Activated CD4-positive, alpha-beta T cell treated with anti-CD3 and anti-CD28 coated beads, Interleukin-2, Interleukin-6, amounts not matched to agents 100 ng/mL and 50 ng/mL, durations not matched to agents 16 hours and 8 hours (primary cell): ENCODE results near the gene VDR.
"Not testable (repeated sequence)": the region's sequence is repeated elsewhere in the genome, so short reads cannot be mapped to it uniquely, and the experiment has no call there.

ENCODE experiments used
- DNase-seq: peaks from one replicate; pipeline ENCODE4 v3.0.0-alpha.2; 2020

The VDR gene

DNA sequence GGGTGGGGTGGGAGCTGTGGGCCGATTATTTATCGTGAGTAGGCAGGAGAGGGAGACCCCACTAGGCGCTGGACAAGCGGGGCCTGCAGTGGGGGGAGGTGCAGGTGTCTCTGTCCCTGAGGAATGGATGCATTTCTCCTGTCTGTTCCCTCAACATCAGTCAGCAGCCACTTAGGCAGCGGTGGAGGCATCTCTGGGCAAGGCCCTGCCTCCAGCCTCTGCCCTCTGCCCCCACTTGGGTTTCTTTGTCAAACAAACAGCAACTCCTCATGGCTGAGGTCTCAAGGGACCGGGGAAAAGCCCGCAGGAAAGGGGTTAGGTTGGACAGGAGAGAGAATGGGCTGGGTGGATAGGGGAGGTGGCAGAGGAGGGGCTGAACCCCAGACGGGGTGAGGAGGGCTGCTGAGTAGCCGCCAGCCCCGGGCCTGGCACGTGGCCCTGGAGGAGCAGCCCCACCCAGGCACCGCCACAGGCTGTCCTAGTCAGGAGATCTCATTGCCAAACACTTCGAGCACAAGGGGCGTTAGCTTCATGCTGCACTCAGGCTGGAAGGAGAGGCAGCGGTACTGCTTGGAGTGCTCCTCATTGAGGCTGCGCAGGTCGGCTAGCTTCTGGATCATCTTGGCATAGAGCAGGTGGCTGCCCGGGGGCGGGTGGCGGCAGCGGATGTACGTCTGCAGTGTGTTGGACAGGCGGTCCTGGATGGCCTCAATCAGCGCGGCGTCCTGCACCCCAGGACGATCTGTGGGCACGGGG, 60.4 kb downstream of the VDR start:
- no peak for DNase-seq

DNA sequence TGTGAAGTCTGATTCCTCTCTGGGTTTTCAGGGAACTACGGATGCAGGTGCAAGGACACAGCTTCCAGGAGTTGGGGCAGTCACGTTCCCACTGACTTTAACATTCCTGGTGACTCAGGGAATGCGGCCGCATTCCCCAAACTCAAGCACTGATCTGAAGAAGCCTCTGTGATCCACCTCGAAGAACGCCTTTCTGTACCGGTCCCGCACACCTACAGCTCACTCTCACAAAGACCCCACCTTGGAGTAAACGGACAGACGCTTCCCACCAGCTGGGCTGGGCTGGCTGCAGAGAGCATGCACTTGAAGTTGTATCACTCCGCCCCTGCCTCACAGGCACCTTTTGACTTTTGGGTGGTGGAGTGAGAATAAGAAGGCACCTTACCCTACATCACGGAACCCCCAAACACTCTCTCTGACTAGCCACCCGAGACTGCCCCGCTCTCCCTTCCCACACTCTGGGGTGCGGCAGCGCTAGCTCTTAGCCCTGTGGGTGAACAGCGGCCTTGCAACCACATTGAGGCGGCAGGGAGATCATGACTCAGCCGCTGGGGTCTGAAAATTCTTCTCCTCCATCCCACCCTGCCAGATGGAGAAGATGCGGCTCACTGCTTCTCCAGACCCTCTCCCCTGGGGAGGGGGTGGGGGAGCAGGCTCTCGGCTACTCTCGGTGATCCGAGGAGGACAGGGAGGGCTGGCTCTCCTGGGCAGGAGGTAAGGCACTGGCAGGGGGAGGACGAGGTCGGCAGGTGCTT, 61.4 kb downstream of the VDR start:
- DNase-seq: no peak

DNA sequence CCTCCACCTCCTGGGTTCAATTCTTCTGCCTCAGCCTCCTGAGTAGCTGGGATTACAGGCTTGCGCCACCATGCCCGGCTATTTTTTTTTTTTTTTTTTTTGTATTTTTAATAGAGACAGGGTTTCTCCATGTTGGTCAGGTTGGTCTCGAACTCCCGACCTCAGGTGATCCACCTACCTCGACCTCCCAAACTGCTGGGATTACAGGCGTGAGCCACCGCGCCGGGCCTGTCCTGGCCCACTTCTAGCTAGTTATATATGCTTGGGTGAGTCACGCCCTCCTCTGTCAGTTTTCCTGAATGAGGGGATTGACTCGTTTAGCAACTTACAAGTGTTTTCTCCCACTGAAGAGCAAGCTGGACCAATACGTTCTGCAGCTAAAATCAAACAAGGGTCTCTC, 62.3 kb downstream of the VDR start:
- DNase-seq: not testable (repeated sequence)

DNA sequence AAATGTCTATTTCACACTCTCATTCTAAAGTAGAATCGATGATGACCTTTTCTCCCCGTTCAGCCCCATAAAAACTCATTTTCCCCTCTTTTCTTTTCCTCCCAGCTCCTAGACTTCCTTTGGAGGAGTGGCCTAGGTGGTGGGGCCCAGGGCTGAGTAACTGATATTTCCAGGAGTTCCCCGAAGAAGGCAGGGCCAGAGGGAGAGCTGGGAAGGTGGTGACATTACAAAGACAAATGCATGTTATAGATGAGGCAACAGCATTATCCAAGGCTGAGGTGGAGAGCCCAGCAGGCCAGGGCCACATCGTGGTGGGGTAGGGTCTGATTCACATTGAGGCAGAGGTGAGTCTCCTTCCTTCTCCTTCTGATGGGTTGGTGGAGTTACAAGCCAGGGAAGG, 62.9 kb downstream of the VDR start:
- DNase-seq: no peak

DNA sequence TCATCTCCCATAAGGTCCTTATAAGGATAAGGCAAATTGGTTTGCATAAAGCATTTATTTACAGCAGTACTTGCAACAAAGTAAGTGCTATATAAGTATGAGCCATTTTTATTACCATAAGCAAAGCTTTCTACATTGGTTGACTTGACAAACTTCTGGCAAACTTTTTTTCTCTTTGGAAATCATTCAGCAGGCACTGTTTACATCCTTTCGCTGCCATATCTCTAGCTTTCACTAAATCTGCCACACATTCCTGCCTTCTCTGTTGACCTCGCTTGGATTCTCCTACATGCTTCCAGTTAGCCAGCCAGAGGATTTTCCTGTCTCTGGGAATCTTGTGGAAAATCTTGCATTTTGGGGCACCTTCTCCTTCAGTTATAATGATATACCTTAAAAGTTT, 63.3 kb downstream of the VDR start:
- DNase-seq: no peak

DNA sequence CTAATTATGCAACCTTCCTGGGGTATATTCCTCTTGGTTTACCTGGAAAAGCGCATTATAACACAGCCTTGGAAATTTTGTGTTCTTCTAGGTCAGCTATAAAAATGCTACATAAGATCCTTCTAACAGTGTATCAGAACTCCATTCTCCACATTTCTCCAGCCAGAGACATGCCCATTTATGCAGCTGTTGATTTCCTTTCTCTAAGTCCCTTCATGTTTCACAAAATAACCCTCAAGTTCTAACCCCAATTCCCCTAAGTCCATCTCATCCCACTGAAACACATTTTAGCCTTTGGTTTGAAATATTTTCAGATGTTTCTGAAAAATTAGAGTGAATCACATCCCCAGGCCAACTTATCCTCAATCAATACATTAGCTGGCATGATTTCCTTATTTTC, 64.2 kb downstream of the VDR start:
- DNase-seq: no peak

DNA sequence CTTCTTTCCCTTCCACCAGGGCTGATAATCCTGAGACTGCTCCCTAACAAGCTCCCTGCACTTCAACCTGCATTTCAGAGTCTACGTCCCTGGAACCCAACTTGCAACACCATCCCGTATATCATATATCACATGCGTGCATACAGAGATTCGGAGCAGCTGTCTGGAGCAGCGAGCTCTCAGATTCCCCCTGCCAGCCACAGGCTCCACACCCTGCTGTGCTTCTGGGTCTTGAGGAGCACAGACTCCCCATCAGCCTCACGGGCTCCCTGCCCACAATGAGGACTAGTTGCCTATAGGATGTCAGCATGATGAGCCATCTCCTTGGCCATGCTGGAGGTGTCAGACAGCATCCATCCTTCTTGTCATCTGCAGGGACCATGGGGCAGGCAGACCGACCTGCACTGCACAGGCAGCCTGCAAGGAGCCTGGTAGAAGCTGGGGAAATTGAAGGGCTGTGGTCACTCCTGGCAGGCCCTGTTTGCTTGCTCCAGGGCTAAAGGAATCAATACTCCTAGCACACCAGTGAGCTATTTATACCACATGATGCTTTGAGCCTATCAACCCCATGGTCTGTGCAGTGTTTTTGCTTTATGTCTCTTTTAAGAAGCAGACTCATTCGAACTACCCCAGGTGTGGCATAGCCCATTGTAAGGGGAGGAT, 65.4 kb downstream of the VDR start:
- DNase-seq: no peak

DNA sequence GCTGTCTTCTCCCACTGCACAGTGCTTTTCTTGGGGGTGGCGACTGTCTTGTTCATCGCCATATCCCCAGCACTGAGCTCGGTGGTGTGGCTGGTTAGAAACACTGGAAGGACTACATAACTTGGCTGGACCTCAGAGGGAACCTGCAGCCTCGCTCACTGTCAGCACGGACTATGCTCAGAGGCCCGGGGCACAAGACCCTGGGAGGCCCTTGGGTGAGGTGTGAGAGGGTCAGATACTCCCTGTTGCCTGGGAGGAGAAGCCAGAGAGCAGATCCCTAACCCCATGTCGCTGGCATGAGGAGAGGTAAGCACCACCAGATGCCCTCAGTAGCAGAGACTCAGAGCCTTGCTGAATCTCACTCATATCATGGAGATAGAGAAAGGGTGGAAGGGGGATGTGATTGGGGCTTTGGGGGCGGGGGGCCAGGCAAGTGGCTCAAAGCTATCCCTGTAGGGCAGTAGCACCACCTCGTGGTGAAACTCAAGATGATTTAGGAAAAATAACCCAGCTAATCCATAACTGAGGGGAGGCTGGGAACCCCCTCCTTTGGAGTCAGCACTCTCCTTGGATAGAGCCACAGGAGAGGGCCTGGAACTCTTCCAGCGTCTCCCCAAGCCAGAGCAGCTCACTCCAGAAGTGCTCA, 66.4 kb downstream of the VDR start:
- peak; percentile 54 for DNase-seq

DNA sequence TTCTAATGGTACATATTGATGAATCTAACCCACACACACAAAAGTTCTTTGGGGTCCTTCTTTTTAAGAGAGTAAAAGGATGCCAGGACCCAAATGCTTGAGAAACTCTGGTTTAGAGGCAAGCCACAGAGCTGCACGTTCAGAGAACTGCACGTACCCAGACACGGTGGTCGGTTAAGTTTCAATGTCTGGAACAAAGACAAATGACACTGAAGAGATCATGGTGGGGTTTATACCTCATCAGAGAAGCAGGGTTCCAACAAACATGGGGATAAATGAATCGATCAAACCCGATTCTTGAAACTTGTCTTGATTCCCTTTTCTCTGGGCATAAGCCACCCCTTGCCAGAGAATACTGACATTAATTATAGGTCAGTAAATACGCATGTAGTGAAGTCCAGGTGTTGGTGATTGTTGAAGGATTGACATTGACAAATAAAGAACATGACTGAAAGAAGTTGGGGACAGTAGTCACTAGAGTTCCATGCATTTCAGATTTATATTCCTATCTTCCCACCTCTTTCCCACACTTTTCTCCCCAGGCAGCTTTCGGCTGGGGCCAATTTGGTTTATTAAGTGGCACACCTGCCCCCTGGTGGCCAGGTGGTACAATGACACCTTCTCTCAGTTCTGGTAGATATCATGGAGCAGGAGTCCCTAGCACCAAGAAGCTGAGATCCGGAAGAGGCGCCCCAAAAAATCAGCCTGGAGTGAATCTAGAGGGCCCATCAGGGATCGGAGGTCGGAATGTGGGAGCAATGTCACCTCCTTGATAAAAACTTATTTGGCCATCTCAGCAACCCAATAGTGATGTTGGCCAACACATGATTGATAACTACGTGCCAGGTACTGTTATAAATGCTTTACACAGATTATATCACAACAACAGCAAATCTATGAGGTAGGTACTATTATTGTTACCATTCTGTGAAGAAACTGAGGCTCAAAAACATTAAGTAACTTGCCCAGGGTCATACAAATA, 67.3 kb downstream of the VDR start:
- DNase-seq: peak; percentile 75

DNA sequence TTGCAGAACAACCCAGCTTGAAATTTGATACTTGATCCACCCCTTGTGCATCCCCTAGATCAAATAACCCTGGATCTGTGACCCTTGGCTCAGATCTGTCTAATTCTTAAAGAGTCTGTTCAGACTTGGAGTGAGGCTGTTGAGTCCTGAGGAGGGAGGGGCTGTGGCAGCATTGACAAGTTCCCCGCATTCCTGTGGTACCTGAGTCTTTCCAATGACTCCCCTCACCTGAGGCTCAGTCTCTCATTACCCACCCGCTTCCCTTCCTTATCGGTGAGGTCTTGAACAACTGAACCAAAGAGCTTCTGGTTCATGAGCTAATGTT, 69.0 kb downstream of the VDR start:
- DNase-seq: no peak

DNA sequence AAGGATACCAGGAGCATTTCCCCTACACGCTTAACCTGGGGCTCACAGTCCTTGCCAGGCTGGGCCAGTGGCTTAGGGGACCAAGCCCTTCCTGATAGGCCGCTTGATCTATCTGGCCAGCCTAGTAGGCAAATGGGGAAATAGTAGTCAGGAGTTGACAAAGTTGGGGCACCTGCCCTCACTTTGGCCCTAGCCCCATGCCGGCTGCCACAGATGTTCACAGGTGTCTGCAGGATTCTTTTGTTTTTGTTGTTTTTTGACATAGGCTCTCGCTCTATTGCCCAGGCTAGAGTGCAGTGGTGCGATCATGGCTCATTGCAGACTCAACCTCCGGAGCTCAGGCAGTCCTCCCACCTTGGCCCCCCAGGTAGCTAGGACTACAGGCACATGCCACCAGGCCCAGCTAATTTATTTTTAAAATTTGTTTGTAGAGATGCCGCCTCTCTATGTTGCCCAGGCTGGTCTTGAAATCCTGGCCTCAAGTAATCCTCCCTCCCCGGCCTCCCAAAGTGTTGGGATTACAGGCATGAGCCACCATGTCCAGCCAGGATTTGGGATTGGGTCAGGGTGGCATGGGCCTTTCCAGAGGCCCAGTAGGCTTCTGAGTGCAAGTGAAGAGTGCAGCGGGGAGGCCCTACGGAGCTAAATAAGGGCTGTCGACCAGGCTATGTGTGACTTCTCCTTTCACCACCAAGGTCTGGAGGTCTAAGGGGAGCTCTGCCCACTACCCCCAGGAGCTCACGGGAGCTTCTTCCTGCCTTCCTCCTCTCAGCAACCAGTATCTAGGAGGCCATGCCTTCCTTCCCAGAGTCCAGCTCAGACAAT, 69.6 kb downstream of the VDR start:
- no peak for DNase-seq

DNA sequence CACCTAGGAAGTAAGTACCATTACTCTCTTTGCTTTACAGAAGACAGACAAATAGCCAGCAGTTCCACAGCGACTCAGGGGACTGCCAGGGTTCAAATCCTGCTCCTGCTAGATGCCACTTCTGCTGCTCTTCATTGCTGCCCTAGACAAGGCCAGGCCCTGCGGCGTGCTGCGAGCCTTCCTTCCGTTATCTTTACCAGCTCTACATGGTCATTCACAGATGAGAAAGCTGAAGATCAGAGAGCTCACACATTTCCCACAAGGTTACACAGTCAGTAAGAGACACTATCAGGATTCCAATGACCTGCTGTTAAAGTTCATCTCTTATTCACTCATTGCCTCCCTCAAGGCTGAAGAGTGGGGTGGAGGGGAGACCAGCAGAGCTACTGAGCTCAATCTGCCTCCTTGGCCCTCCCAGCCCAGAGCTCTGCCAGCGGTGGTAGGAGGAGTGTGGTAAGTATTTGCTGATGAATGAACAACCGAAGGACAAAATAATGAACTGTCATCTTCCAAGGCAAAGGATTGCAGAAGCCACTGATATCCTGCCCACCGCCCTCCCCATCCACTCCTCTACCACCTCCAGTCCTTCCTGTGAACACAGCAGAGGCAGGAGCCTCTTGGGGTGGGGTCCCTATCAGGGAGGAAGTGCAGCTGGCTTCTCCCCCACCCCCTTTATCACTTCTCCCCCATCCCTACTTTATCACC, 70.4 kb downstream of the VDR start:
- no peak for DNase-seq

DNA sequence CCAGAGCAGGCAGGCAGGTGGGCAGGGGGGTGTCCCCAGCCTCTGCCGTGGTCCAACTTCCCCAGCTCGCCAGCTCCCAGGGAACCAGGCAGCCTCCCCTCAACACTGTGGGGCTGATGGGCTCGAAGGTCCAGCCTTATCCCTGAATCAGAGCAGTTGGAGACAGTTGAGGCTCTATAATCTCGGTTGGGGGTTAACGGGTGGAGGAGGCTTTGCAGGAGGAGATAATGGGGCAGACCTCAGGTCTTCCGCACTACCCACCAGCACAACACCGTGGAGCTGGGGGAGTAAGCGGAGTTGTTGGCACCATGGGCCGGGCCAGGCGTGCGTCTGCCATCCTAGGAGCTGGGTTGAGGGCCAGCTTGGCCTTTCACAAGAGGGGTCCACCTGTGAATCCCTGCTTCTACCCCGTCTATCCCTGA, 71.2 kb downstream of the VDR start:
- DNase-seq: no peak

DNA sequence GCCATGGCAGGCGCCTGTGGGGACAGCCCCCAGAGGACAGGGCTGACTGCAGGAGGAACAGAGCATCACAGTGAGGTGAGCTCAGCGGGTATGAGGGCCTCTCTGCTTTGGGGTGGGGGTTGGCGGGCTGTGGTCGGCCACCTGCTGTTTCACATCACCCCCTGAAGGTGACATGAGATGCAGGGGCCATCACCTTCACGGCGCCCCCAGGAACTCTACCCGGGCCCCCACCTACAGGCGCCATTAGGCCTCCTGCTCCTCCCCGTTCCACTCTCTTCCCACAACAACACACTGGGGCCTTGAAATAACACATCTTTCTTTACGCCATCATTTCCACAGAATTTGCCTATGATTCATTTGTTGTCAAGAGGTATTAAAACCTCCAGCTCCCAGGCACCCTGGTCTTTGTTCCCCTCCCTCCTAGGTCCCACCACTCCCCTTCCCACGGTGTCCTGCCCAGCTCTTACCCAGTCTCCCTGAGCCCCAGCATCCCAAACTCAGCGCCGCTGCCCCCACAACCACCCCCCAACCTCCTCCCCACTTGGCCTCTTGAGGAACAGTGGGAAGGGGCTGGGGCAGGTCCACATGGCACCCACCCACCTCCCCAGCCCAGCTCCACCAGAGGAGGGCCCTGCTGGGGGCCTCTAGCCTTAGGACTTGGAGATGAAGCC, 72.4 kb downstream of the VDR start:
- peak; percentile 52 for DNase-seq

DNA sequence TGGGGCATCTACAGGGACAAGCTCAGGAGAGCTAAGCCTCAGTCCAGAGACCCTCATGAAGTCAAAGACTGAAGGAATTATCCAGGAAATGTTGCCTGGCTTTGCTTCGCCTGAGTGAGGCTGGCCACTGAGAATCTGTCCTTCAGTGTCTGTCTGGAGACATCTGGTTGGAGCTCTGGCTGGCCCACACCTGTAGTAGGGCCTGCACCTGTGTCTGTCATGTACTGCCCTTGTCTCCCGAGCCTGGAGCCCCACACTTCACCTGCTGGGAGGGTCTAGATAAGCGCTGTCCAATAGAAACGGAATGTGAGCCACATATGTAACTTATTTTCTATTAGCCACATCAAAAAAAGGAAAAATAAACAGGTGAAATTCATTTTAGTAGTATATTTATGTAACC, 75.2 kb downstream of the VDR start:
- DNase-seq: no peak

DNA sequence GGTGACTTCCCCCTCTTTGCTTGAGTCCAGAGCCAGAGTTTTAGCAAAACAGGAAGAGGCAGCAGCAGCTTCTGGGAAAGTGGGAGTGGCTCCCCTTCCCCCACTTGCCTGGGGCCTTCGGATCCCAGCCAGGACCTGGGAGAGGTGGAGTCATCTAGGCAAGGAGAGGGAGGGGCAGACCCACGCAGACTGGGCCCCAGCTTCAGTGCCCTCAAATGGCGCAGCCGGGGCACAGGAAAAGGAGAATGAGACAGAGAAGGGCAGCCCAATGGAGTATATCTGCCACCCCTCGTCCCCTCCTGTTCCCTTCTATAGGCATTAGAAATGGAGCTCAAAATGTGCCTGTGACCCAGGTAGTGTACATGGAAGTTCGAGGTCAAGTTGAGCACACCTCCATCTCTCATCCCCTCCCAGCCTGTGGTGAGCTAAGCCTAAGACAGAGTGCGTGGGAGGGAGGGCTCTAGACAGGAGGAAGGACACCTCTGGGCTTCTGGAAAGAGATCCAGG, 75.8 kb downstream of the VDR start:
- DNase-seq: no peak

DNA sequence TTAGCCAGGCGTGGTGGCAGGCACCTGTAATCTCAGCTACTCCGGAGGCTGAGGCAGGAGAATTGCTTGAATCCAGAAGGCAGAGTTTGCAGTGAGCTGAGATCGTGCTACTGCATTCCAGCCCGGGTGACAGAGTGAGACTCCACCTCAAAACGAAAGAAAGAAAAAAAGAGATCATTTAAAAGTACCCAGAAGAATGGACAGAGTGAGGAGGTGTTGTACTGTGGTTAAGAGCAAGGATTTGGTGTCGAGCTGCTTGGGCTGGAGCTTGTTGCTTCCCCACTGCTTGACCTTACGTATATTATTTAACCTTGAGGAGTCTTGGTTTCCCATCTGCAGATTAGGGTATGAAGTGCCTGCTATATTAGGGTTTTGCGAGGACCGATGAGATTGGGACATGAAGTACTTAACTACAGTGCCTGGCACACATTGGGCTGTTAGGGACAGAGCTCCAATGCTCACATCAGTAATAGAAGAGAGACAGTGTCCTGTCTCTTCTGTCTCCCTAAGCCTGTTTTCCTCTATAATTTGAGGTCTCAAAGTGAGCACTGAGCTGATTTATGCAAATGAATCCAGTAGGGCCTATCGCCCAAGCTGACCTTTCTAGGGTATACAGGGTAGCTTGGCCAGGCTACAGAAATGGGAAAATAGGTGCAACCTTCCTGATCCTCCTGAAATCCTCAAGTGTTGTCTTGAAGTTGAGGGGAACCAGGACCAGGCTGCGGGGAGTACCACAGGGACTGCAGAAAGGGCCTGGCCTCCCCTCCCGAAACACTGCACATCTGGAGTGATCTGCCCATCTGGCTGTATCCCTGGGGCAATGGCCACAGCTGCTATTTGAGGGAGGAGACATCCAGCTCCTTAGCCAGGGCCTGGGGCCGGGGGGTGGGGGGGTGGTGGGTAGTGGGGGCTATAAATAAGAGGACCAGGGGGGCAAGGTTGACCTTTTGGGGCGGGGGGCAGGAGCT, 76.5 kb downstream of the VDR start:
- DNase-seq: no peak

DNA sequence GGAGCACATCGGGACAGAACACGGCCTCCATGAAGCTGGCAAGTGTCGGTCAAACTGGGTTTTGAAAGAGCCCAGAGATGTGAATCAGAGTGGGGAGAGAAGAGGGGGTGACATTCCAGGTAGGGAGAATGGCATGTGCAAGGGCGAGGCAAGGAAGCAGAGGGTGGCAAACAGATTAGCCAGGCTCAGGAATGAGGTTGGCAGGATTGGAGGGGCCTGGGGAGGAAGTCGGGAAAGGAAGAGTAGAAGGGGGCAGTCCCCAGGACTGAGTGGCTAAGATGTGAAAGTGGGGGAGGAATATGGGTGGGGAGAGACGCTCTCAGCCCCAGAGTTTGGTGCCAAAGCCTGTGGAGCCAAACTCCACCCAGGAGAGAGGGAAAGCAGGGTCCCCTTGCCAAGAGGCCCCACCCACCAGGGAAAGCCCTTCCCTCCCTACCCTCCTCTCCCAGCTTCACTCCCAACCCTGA, 79.6 kb downstream of the VDR start:
- no peak for DNase-seq

DNA sequence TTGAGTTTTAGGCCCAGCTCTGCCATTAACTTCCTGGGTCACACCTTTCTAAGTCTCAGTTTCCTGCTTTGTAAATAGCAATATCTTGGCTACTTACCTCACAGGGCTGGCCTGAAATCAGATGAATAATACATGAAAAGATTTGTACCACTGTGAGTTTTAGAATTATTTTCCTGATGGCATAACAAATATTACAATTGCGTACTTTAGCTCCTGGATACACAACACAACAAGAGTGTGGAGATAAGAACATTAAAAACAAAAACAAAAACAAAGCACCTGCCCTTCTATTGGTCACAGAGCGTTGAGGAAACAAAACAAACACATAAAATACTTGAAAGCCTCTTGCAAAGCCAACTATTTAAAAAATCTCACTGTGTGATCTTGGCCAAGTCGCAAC, 80.2 kb downstream of the VDR start:
- no peak for DNase-seq
